IMR-90 (cell line): ENCODE results near the gene RAC2. TPM values are rescaled to one million over a fixed set of nuclear protein-coding genes. Genes with fewer than 3 reads are reported as not detected.

ENCODE experiments used
- ATAC-seq: fragments of 200-7000 bp; cut with Tn5 transposase; 2 replicates; pipeline ENCODE4 v1.9.1; 2020; ENCODE audit warnings: low read depth, mild to moderate bottlenecking, moderate library complexity
- BruUV-seq: library from RNA; stranded (reverse); fragments of 400-500 nt; replicated peaks from 2 replicates; lab custom pipeline; 2021; lab: Mats Ljungman, UMichigan
- CTCF ChIA-PET: fragments of 300-600 bp; formaldehyde crosslinking; extraction: SDS; loops from one replicate; lab custom pipeline; 2021; ENCODE audit warnings: antibody characterized with exemption; lab: Yijun Ruan, JAX
- POLR2A ChIA-PET: fragments of 300-600 bp; sonication (Branson Sonifier 250); formaldehyde crosslinking; loops from one replicate; lab custom pipeline; 2022; ENCODE audit warnings: antibody characterized with exemption; ENCODE audit not compliant: unreplicated experiment; lab: Charles Lee
- DNase-seq: peaks from one replicate; pipeline ENCODE4 v3.0.0; 2013
- H2AFZ ChIP-seq: replicated peaks from 2 replicates; pipeline ENCODE3; 2013; ENCODE audit warnings: low read length, mild to moderate bottlenecking; ENCODE audit not compliant: poor library complexity
- H2AK5ac ChIP-seq: 2 replicates; pipeline ENCODE4 v1.6.1; 2013; ENCODE audit warnings: low read depth, low read length, inconsistent platforms
- H2AK9ac ChIP-seq: replicated peaks from 2 replicates; pipeline ENCODE3; 2013; ENCODE audit warnings: mild to moderate bottlenecking, low read depth, low read length, moderate library complexity; ENCODE audit not compliant: poor library complexity
- H2BK120ac ChIP-seq: 2 replicates; pipeline ENCODE4 v1.6.1; 2013; ENCODE audit warnings: low read depth, low read length, inconsistent platforms
- H2BK15ac ChIP-seq: 3 replicates; pipeline ENCODE4 v1.6.1; 2013; ENCODE audit warnings: low read depth, low read length, inconsistent platforms
- H2BK20ac ChIP-seq: 2 replicates; pipeline ENCODE4 v1.6.1; 2013; ENCODE audit warnings: low read depth, mild to moderate bottlenecking, inconsistent platforms, low read length, moderate library complexity
- H2BK5ac ChIP-seq: 2 replicates; pipeline ENCODE4 v1.6.1; 2013; ENCODE audit warnings: mild to moderate bottlenecking, low read depth, low read length, inconsistent platforms; ENCODE audit not compliant: poor library complexity, severe bottlenecking
- H3K14ac ChIP-seq: replicated peaks from 2 replicates; pipeline ENCODE4 v1.6.1; 2013; ENCODE audit warnings: low read depth, low read length, inconsistent platforms
- H3K18ac ChIP-seq: 2 replicates; pipeline ENCODE4 v1.6.1; 2013; ENCODE audit warnings: low read depth, low read length, control low read depth
- H3K23ac ChIP-seq: 2 replicates; pipeline ENCODE4 v1.6.1; 2013; ENCODE audit warnings: low read depth, low read length, inconsistent platforms
- H3K27ac ChIP-seq: 2 replicates; pipeline ENCODE4 v1.5.1; 2013; ENCODE audit warnings: mild to moderate bottlenecking, control low read depth, low read length; ENCODE audit not compliant: insufficient read depth
- H3K27me3 ChIP-seq: 2 replicates; pipeline ENCODE4 v1.6.1; 2013; ENCODE audit warnings: low read length; ENCODE audit not compliant: control insufficient read depth, insufficient read depth
- H3K36me3 ChIP-seq: 2 replicates; pipeline ENCODE4 v1.6.1; 2013; ENCODE audit warnings: low read length, mixed read lengths; ENCODE audit not compliant: control insufficient read depth, insufficient read depth
- H3K4ac ChIP-seq: 2 replicates; pipeline ENCODE4 v1.6.1; 2013; ENCODE audit warnings: low read depth, low read length, inconsistent platforms
- H3K4me1 ChIP-seq: 2 replicates; pipeline ENCODE4 v1.6.1; 2013; ENCODE audit warnings: low read length, mixed read lengths; ENCODE audit not compliant: control insufficient read depth, insufficient read depth
- H3K4me2 ChIP-seq: 2 replicates; pipeline ENCODE4 v1.6.1; 2013; ENCODE audit warnings: low read depth, mild to moderate bottlenecking, control low read depth, low read length, moderate library complexity
- H3K4me3 ChIP-seq: 2 replicates; pipeline ENCODE4 v1.5.1; 2013; ENCODE audit warnings: low read depth, mild to moderate bottlenecking, control low read depth, low read length, moderate library complexity; ENCODE audit not compliant: insufficient read depth
- H3K56ac ChIP-seq: 2 replicates; pipeline ENCODE4 v1.6.1; 2013; ENCODE audit warnings: low read length, inconsistent platforms; ENCODE audit not compliant: insufficient read depth; ENCODE audit errors: extremely low read depth
- H3K79me1 ChIP-seq, 2 experiments: 2 replicates each; pipeline ENCODE4 v1.6.1; 2013; ENCODE audit warnings: low read length in 2 of 2, inconsistent platforms in 1 of 2, low read depth in 1 of 2
- H3K9ac ChIP-seq: 2 replicates; pipeline ENCODE4 v1.6.1; 2013; ENCODE audit warnings: low read depth, low read length, control low read depth
- H3K9me1 ChIP-seq: 2 replicates; pipeline ENCODE4 v1.6.1; 2013; ENCODE audit warnings: low read length, inconsistent platforms; ENCODE audit not compliant: insufficient read depth
- H3K9me3 ChIP-seq: 2 replicates; pipeline ENCODE4 v1.6.1; 2013; ENCODE audit warnings: low read length; ENCODE audit not compliant: control insufficient read depth, insufficient read depth
- H4K20me1 ChIP-seq: 2 replicates; pipeline ENCODE4 v1.6.1; 2013; ENCODE audit warnings: low read length, inconsistent platforms; ENCODE audit not compliant: insufficient read depth
- H4K5ac ChIP-seq: 2 replicates; pipeline ENCODE4 v1.6.1; 2013; ENCODE audit warnings: mild to moderate bottlenecking, low read depth, low read length, control low read depth
- H4K8ac ChIP-seq, 2 experiments: 2 replicates each; pipeline ENCODE4 v1.6.1; 2013; ENCODE audit warnings: low read depth in 2 of 2, low read length in 2 of 2, control low read depth in 1 of 2, inconsistent platforms in 1 of 2
- H4K91ac ChIP-seq: 2 replicates; pipeline ENCODE4 v1.6.1; 2013; ENCODE audit warnings: low read depth, low read length, inconsistent platforms; ENCODE audit not compliant: insufficient read depth
- BHLHE40 ChIP-seq: fragments of 150-350 bp; IDR thresholded peaks from 2 replicates; pipeline ENCODE4 v1.6.1; 2016; ENCODE audit warnings: mild to moderate bottlenecking, low read depth, low read length
- CHD1 ChIP-seq: IDR thresholded peaks from 2 replicates; pipeline ENCODE4 v1.6.1; 2012; ENCODE audit warnings: low read depth, low read length, improper control_type of control experiment
- CTCF ChIP-seq: conservative IDR thresholded peaks from 2 replicates; pipeline ENCODE4 v1.5.1; 2012; ENCODE audit warnings: mild to moderate bottlenecking, low read depth, low read length, improper control_type of control experiment
- ELK1 ChIP-seq: fragments of 150-350 bp; IDR thresholded peaks from 2 replicates; pipeline ENCODE4 v1.6.1; 2016; ENCODE audit warnings: low read depth, mild to moderate bottlenecking, low read length, moderate library complexity, borderline replicate concordance
- FOS ChIP-seq: fragments of 150-350 bp; IDR thresholded peaks from 2 replicates; pipeline ENCODE4 v1.6.1; 2016; ENCODE audit warnings: low read depth, low read length
- MAFK ChIP-seq: IDR thresholded peaks from 2 replicates; pipeline ENCODE4 v1.6.1; 2012; ENCODE audit warnings: low read depth, low read length, improper control_type of control experiment
- MXI1 ChIP-seq: IDR thresholded peaks from 2 replicates; pipeline ENCODE4 v1.6.1; 2012; ENCODE audit warnings: low read depth, mild to moderate bottlenecking, low read length, moderate library complexity, borderline replicate concordance
- NFE2L2 ChIP-seq: fragments of 150-350 bp; IDR thresholded peaks from 2 replicates; pipeline ENCODE4 v1.6.1; 2016; ENCODE audit warnings: low read depth, mild to moderate bottlenecking, low read length
- POLR2A ChIP-seq: IDR thresholded peaks from 2 replicates; pipeline ENCODE4 v1.6.1; 2012; ENCODE audit warnings: mild to moderate bottlenecking, low read depth, low read length
- RAD21 ChIP-seq: IDR thresholded peaks from 2 replicates; pipeline ENCODE4 v1.6.1; 2012; ENCODE audit warnings: low read length, improper control_type of control experiment
- RCOR1 ChIP-seq: IDR thresholded peaks from 2 replicates; pipeline ENCODE4 v1.6.1; 2012; ENCODE audit warnings: mild to moderate bottlenecking, low read length, improper control_type of control experiment; ENCODE audit not compliant: insufficient replicate concordance
- RFX5 ChIP-seq: IDR thresholded peaks from 2 replicates; pipeline ENCODE4 v1.8.0; 2012; ENCODE audit warnings: low read depth, mild to moderate bottlenecking, low read length, moderate library complexity
- WGBS, 2 experiments: methylation state at CpG; one replicate each; pipeline versions ENCODE4 v1.1.5 to v1.1.7; 2013; ENCODE audit warnings: missing lambda C conversion rate in 2 of 2; ENCODE audit not compliant: insufficient read length in 1 of 2; ENCODE audit errors: extremely low coverage in 2 of 2; 5-methylcytosine and 5-hydroxymethylcytosine counted together
- dilution Hi-C: fragments of 300-500 bp; cut with HindIII; formaldehyde crosslinking; loops from one replicate; pipeline ENCODE4 v1.14.3; 2018; ENCODE audit warnings: low sequenced_read_pairs; ENCODE audit not compliant: unreplicated experiment
- in situ Hi-C: fragments of 300-500 bp; cut with MboI; formaldehyde crosslinking; loops from 3 replicates; pipeline ENCODE4 v1.14.3; 2019; ENCODE audit warnings: low sequenced_read_pairs, inconsistent platforms, mixed read lengths
- intact Hi-C: fragments of 100-400 bp; cut with micrococcal nuclease; formaldehyde crosslinking; loops from 2 replicates; pipeline ENCODE4 v1.10.0; 2022
- polyA plus RNA-seq, 3 experiments: library from polyadenylated mRNA; depleted of rRNA; stranded (reverse); fragments of >200 nt; gene quantifications; 2 replicates each; pipeline ENCODE4 v1.2.3, GENCODE V29; 2012; ENCODE audit warnings: low replicate concordance in 1 of 3
- total RNA-seq: library from RNA; depleted of rRNA; stranded (reverse); fragments of >200 nt; gene quantifications from 2 replicates; pipeline ENCODE4 v1.2.3, GENCODE V29; 2012
- TF ChIP-seq, protein P1 (sequence below): fragments of 150-350 bp; IDR thresholded peaks from 2 replicates; pipeline ENCODE4 v1.6.1; 2017; ENCODE audit warnings: mild to moderate bottlenecking, antibody characterized with exemption, low read length, low read depth

The RAC2 gene
- total and polyA plus RNA-seq, 2 of the 4 experiments (the other 2 are of a cell fraction): 10.0 to 72.3 TPM

DNA sequence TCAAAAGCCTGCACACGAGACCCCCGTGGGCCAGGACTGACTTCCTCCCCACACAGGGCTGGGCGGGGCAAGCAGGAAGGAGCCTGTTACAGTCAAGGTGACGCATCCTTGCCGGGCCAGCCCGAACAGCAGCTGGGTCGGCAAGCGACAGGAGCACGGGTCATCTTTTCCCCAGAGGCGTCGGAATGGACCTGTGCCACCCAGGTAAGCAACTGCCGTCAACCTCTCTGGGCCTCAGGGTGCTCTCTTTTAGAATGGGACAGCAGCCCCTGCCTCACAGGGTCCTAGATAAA, 38.3 kb upstream of the RAC2 start, which contains the start of gene CYTH4:
Gene CYTH4, plus strand, starts transcription at position 124 of the 293 bp plus-strand sequence. Its CDS starts 62 bp downstream, at position 186.
- ChIA-PET POLR2A (no interaction called here), CTCF (no interaction called here)
- Histone ChIP-seq H2BK5ac (no peak within 1 kb of the TSS), H3K9me3 (peaks cover 5% of the 10 kb centered on the region), H3K27ac (no peak within 1 kb of the TSS), H3K14ac (0 out of 2 replicates have a peak within 1 kb of the TSS, but pooled peaks have one; percentile 15), H3K36me3 (no peaks in the 10 kb centered on the region), H3K79me1 (no peaks in the 10 kb centered on the region), H2AK9ac (no peak within 1 kb of the TSS), H3K9ac (no peak within 1 kb of the TSS), H2BK20ac (no peak within 1 kb of the TSS), H4K5ac (no peak within 1 kb of the TSS), H3K23ac (no peak within 1 kb of the TSS), H3K27me3 (peaks cover 12% of the 10 kb centered on the region), H2BK15ac (no peak within 1 kb of the TSS), H3K4me2 (no peak within 1 kb of the TSS), H3K9me1 (peaks cover 9% of the 10 kb centered on the region; the same call in 1 of the 2 replicates), H4K20me1 (no peaks in the 10 kb centered on the region), H3K4me1 (no peaks in the 10 kb centered on the region; the same call in 1 of the 2 replicates), H4K8ac (no peak within 1 kb of the TSS), H2AK5ac (no peak within 1 kb of the TSS), H4K91ac (no peak within 1 kb of the TSS), H3K4me3 (no peak within 1 kb of the TSS), H3K4ac (no peak within 1 kb of the TSS), H2BK120ac (no peak within 1 kb of the TSS), H3K56ac (no peak within 1 kb of the TSS), H3K18ac (no peak within 1 kb of the TSS), H2AFZ (peak within 1 kb of the TSS; percentile 14)
- in situ Hi-C loops (no loop called here), dilution Hi-C loops (no loop called here), intact Hi-C loops (no loop called here)
- 70% methylated on average over 6 of the region's 12 CpGs; no CpG with 5 or more reads in 1 of the 2 experiments for WGBS, 2 experiments
- TF ChIP-seq CTCF (no peak), POLR2A (no peak), RAD21 (no peak), MAFK (no peak), BHLHE40 (no peak), FOS (no peak), RCOR1 (no peak), ELK1 (no peak), MXI1 (no peak), RFX5 (no peak), CHD1 (no peak), NFE2L2 (no peak)
- TF ChIP-seq, protein P1, sequence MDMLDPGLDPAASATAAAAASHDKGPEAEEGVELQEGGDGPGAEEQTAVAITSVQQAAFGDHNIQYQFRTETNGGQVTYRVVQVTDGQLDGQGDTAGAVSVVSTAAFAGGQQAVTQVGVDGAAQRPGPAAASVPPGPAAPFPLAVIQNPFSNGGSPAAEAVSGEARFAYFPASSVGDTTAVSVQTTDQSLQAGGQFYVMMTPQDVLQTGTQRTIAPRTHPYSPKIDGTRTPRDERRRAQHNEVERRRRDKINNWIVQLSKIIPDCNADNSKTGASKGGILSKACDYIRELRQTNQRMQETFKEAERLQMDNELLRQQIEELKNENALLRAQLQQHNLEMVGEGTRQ: no peak
- no peak for ATAC-seq
- BruUV-seq: no TSS peak
- no peak for DNase-seq
